GM21390 (cell line): ENCODE results near the gene TBCCD1.
"Not testable (repeated sequence)": the region's sequence is repeated elsewhere in the genome, so short reads cannot be mapped to it uniquely, and the experiment has no call there.

Source experiments
- ATAC-seq: cut with Tn5 transposase; IDR thresholded peaks from one replicate; pipeline ENCODE4 v1.9.1; 2021; ENCODE audit not compliant: unreplicated experiment

Gene TBCCD1

GRCh38 chr3:186552408-186553031 is 14.6 kb downstream of the TBCCD1 start:
- ATAC-seq = no peak

DNA sequence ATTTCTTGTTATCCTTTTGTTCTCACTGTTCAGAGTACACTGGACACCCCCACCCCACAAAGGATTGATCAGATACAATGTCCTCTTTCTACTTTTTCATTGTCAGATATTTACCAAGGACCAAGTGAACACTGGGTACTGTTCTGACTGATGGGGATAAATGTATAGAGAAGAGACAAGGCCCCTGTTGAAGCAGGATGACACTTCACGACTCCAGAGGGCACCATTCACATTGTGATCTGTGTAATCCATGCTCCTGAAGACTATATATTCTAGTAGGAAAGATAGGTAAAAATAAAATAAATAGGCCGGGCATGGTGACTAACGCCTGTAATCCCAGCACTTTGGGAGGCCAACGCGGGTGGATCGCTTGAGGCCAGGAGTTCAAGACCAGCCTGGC is 15.8 kb downstream of the TBCCD1 start:
- ATAC-seq = no peak

GRCh38 chr3:186549497-186549896 is 17.6 kb downstream of the TBCCD1 start:
- no peak for ATAC-seq

DNA sequence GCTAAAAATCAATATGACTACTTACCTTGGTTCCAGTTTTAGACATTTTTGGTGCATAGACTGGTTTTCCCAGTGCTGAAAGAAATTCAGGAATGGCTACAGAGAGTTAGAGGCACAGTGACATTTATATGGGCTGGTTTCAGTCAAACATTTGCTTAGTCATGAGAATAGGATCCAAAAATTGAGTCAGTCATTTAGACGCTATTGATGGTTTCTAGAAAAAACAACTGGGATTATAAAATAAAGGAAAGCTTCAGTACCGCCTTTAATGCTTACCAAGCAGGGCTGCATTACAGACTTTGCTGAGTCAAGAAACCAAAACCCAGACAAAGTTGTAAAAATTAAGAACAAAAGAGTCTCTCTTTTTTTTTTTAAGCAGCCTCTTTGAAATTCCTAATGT is 22.9 kb downstream of the TBCCD1 start, which contains the start of gene CRYGS:
Gene CRYGS, minus strand, starts transcription at position 100 of the 400 bp plus-strand sequence. Its CDS starts 54 bp downstream, at position 46.
- ATAC-seq = no peak

GRCh38 chr3:186540835-186541226 is 26.3 kb downstream of the TBCCD1 start:
- no peak for ATAC-seq

DNA sequence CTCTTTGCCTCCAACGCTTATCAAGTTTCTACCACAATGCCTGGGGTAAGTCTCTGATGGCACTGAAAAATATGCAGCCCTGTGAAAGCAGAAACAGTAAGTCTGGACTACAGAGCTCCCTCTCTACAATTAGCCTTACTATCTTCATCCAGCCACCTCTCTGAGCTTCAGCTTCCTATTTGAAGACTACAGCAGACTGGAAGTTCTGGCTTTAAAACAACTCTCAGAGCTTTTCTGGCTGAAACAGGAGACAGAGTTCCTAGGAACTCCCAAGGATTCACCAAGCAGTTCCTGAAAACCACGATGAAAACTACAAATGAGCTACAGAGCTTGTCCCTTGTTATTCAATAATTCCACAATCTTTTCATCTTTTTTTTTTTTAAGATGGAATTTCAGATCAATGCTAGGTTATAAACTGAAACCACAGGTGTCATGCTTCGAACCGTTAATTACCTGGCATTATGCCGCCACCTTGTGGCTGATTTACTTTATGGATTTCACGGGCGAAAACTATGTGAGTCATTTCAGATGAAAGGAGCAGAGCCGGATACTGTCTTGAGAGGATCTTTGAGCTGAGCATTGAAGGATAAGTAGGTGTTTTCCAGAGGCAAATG is 26.8 kb downstream of the TBCCD1 start:
- ATAC-seq = peak; percentile 65

- no peak for ATAC-seq
Observed at GRCh38 chr3:186538779-186539178, 28.4 kb downstream of the TBCCD1 start.

GRCh38 chr3:186536883-186537844 is 30.0 kb downstream of the TBCCD1 start:
- no peak for ATAC-seq

- ATAC-seq = peak; percentile 85
Observed at GRCh38 chr3:186534113-186534669, 32.9 kb downstream of the TBCCD1 start.

DNA sequence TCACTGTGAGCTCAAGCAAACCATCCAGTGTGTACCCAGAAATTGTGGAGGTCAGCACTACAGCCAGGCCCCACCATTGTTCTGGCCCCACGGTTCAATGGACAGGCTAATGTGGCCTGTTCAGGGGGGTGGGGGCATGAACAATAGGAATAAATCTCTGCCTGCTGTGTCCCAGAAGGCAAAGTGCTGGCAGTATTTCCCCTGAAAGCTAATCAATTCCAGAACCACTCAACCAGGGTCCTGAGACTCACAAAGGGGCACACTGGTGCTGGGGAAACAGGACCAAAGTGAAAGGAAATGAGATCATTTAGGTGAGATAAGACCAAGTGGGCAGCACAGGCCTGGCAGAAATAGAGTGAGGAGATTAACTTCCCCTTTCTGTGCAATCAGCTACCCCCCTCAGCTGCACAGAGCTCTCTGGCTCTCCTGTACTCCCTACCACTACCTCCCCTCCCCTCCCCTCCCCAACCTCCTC is 34.5 kb downstream of the TBCCD1 start:
- ATAC-seq = peak; percentile 41

DNA sequence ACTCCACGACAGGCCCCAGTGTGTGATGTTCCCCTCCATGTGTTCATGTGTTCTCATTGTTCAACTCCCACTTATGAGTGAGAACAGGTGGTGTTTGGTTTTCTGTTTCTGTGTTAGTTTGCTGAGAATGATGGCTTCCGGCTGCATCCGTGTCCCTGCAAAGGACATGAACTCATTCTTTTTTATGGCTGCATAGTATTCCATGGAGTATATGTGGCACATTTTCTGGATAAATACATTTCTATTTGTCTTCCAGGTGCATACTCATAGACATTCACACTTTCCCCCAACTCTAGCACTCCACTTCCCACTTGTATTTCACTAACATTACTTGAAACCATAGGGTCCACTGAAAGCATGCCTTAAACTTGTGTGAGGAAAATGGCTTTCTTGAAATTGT is 35.4 kb downstream of the TBCCD1 start:
- not testable (repeated sequence) for ATAC-seq

GRCh38 chr3:186530415-186530814 is 36.7 kb downstream of the TBCCD1 start:
- ATAC-seq = no peak

GRCh38 chr3:186529201-186529999 is 37.7 kb downstream of the TBCCD1 start:
- no peak for ATAC-seq

- ATAC-seq = peak; percentile 31
Observed at GRCh38 chr3:186526256-186526606, 40.9 kb downstream of the TBCCD1 start.

DNA sequence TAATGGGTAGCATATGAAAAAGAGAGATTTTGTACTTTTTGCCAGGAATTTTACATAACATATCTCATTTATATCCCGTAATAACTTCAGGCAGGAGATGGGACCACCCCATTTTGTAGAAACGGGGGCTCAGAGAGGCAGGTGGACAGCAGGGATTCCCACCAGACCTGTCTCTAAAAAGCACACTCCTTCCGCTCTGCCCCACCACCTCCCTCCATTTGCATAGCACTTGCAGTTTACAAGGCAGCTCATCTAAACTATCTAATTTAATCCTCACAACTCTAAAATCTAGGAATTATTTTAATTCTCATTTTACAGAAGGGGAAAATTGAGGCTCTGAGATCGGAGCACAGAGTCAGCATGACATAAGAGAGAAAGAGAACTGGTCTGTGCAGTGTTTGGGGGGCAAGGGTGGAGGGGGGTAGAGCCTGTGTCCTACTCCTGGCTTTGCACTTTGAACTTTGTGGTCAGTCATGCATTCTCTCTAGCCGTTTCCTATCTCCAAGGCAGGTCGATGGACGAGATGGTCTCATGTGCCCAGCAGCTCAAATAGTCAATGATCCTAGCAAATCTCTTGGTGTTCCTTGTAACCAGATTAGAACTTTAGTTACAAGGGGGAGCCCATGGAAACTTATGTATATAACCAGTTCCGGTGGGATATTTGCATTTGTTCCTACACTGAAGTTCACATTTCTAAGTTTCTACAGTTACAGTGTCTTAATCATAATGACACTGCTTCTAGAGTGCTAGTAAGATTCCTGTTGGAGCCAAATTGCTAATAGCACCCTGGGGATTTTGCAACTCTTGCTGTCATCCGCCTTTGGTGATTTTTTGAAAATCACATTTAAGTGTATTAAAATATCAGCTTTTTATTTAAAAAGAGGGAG is 41.5 kb downstream of the TBCCD1 start:
- ATAC-seq = peak; percentile 25

- no peak for ATAC-seq
Observed at GRCh38 chr3:186524616-186525015, 42.5 kb downstream of the TBCCD1 start.

- no peak for ATAC-seq
Observed at GRCh38 chr3:186523434-186523833, 43.7 kb downstream of the TBCCD1 start.

GRCh38 chr3:186523022-186523421 is 44.1 kb downstream of the TBCCD1 start:
- ATAC-seq = no peak
